GM12801 (cell line): ENCODE results near the gene KLHDC7A.

Experiments used
- TF ChIP-seq, protein P1 (sequence below): IDR thresholded peaks from one replicate; pipeline ENCODE4 v1.5.1; 2011; ENCODE audit warnings: control low read depth; ENCODE audit not compliant: insufficient read length; ENCODE audit errors: extremely low read depth

The KLHDC7A gene

DNA sequence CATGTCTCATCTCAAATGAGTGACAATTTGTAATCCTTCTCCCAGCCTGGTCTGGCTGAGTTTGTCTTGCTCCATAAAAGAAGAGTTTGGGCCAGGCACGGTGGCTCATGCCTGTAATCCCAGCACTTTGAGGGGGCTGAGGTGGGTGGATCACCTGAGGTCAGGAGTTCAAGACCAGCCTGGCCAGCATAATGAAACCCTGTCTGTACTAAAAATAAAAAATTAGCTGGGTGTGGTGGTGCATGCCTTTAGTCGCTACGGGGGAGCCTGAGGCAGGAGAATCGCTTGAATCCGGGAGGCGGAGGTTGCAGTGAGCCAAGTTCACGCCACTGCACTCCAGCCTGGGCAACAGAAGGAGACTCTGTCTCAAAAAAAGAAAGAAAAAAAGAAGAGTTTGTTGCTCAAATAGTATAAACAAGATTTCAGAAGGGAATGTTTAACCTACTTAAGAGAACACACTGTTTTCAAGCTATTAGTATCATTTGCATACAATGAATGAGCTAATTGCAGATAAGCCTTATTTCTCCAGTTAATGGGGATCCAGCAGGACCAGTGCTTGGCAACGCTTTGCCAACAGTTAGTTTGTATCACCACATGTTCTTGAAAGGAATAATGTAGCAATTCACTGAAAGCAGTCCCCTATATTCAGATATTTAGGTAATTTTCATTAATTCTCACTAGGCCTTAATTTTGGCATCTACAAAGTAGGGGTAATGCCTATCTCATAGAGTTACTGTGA, 15.9 kb downstream of the KLHDC7A start:
- TF ChIP-seq, protein P1, sequence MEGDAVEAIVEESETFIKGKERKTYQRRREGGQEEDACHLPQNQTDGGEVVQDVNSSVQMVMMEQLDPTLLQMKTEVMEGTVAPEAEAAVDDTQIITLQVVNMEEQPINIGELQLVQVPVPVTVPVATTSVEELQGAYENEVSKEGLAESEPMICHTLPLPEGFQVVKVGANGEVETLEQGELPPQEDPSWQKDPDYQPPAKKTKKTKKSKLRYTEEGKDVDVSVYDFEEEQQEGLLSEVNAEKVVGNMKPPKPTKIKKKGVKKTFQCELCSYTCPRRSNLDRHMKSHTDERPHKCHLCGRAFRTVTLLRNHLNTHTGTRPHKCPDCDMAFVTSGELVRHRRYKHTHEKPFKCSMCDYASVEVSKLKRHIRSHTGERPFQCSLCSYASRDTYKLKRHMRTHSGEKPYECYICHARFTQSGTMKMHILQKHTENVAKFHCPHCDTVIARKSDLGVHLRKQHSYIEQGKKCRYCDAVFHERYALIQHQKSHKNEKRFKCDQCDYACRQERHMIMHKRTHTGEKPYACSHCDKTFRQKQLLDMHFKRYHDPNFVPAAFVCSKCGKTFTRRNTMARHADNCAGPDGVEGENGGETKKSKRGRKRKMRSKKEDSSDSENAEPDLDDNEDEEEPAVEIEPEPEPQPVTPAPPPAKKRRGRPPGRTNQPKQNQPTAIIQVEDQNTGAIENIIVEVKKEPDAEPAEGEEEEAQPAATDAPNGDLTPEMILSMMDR = no peak

DNA sequence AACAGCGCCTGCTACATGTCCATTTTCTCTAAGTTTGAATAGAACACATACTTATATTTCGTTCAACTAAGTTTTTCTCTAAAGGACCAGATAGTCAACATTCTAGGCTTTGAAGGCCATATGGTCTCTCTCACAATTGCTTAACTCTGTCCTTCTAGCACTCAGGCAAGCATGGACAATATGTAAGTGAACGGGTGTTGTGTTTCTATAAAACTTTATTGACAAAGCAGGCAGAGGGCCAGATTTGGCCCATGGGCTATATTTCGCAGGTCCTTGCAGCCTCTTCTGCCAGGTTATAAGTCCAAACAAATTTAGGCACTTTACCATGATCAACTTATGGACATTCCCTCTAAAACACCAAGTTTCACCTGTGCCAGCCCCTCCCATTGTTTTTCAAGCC, 21.1 kb downstream of the KLHDC7A start:
- TF ChIP-seq, protein P1 = no peak

DNA sequence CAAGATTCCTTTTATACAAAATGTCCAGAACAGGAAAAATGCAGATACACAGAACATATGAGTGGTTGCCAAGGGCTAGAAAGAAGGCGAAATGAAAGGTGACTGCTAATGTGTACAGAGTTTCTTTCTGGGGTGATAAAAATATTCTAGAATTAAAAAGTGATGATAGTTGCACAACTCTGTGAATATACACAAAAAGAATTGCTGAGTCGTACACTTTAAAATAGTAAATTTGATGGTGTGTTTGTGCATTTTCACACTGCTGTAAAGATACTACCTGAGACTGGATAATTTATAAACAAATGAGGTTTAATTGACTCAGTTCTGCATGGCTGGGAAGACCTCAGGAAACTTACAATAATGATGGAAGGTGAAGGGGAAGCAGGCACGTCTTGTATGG, 23.9 kb downstream of the KLHDC7A start:
- TF ChIP-seq, protein P1 = no peak

DNA sequence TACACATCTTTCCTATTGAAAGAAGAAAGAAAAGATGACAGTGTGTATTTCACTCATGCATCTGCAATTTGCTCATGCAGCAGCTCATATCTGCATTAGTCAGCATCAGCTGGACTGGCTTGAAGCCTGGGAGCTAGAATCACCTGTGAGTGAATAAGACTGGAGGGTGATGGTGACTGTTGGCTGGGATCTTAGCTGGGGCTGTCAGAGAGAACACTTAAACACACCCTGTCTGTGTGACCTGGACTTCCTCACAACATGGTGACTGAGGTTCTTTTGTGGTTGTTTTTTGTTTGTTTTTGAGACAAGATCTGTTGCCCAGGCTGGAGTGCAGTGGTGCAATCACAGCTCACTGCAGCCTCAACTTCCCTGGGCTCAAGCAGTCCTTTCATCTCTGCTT, 24.9 kb downstream of the KLHDC7A start:
- TF ChIP-seq, protein P1 = no peak

DNA sequence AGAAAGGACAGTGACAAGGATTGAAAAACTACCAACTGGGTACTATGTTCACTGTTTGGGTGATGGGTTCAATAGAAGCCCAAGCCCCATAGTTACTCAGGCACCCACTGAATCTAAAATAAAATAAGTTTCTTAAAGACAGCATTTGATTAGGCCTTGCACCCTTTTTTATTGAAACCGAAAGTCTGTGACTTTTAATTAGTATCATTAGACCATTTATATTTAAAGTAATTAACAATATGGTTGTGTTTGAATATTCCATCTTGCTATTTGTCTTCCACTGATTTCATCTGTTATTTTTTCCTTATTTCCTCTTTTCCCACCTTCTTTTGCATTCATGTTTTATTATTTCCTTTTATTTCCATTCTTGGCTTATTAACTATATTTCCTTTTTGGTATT, 27.4 kb downstream of the KLHDC7A start:
- TF ChIP-seq, protein P1 = no peak

DNA sequence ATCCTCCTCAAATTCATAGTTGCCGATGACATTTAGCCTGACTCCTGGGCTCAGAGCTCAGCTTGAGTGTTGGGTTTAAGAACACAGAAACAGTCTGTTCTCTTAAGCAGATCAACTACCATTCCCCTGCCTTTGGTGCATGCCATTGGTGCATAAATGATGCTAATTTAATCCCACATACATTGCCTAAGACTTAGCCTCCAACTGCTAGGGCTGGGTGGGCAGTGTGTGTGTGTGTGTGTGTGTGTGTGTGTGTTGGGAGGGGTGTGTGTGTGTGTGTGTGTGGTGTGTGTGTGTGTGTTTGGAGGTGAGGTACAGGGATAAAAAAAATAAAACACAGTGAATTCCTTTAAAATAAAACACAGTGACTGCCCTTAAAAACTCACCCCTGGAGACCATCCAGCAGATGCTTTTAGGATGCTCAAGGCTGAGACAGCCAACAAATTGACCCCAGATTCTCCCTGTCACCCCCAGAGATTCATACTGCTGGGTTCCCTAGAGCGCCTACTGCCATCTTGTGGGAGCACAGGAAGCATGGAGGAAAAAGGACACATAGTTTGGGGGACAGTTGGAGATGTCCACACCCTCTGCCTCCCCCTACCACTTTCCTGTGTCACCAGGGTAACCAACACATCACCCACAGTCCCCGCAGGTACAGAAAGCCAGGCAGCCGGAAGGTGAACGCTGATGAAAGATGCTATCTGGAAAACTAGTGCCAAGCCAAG, 30.6 kb downstream of the KLHDC7A start:
- TF ChIP-seq, protein P1 = no peak

DNA sequence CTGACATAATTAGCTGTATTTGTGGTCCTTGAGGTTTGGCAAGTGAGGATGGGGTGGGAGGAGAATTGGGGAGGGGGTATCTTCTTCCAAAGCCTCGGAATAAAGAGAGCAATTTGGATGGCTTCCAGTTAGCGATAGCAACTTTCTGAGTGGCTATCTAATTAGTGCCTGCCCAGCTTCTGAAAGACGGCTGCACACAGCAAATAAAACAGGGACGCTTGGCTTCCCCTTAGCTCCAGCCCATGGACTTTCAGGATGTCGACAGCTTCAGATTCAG, 31.1 kb downstream of the KLHDC7A start:
- TF ChIP-seq, protein P1 = no peak
